Femur (tissue), 1 donor: ENCODE results near the gene GRK5.
A peak's percentile ranks its signal among the peaks of the same experiment; 100 is the strongest.

Source experiments
- DNase-seq: peaks from one replicate; pipeline ENCODE4 v3.0.0-alpha.2; 2017

Gene GRK5

DNA sequence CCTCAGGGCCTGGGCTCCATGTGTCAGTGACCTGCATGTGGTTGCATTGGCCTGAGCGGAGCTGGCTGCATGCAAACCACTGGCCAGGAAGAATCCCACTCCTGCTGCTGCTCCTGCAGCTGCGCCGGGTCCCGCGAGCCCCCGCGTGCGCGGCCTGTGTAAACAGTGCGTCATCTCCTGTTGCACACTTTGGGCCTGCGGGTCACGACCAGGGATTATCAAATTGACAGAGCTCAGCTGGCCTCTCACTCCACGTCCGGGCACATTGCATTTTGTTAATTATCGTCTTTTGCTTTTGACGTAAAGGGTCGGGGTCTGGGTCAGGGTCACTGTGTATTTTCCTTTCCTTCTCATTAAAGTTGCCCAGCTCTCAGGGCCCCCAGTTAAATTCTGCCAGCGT lies 202.5 kb downstream of the GRK5 start:
- peak; percentile 84 for DNase-seq

DNA sequence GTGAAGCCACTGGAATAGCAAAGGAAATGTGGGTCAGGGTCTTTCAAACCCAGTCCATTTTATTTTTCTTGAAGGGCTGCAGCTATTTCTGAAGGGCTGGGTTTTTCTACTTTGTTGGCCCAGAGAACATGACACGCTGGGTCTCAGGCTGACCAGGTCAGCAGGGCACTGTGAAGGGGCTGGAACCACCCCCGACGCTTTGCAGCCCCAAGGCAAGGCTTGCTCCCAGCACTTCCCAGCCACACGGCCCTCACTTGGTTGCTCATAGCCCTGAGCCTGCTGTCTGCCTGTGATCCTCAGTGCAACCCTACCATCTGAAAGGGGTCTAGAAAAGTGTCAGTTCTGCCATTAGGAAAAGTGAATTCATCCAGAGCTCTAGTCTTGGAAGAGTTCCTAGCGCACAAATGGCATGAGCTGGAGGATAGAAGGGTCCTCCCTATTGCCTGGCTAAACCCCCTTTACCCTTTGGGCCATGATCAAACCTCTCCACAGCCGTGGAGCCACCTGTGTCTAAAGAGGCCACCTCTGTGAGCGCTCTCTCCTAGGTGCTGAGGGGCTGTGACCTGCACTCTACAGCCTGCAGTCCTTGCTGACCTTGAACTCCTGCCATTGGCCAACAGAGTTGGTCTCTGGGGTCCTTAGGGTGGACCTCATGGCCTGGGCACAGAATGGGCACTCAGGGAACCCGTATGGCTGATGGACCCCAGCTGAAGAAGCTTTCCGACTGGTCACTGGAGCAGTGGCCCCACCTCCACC lies 203.2 kb downstream of the GRK5 start:
- no peak for DNase-seq

DNA sequence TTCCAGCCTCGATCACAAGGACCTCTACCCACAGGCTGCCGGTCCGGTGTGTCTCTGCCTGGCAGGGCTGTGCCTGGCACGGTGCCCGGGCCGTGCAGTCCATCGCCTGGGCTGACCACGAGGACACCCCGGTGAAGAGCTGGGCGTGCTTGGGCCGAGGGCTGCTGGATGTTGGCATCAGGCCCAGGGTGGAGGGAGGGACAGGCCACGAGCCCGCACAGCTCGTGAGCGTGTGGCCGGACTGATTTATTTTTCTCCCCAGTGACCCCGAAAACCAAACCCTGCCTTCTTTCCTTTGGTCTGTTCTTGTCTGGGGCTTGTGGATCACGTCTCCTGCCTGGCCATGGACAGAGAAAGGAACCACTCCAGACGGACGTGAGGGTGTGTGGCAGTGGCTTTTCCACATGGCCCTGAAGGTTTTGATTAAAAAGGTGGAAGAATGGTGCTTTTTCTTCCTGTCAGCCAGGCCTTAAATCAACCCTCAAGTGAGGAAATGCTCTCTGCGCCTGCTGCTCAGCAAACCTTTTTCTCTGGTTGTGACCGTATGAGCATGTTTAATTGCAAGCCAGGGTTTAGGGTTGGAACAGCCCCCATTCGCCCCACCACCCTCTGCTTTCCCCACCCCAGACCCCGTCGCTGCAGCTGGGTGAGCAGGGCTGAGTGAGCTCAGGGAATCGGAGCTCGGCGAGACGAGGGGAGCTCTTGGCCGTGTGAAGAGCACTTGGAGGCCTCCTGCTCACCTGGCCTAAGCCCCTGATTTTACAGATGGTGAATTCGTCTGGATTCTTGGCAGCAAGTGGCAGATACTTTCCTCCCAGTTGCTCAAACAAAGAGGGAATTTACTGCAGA lies 205.1 kb downstream of the GRK5 start:
- DNase-seq = peak; percentile 87

DNA sequence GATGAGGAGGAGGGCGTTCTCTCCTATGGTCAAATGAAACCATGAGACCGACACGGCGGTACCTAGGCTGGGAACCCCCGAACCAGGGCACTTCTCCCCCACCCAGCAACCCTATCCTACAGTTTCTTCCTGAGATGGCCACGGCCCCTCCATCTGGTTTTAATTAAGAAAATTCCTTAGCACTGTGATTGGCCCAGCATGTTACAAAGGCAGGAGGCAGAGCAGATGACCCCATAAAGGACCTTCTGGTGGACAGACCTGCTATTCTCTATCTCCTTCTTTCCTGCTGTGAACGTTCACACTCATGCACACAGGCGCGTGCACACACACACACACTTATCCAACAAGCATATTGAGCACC lies 205.7 kb downstream of the GRK5 start:
- no peak for DNase-seq

- DNase-seq = peak; percentile 80
Observed at GRCh38 chr10:119413471-119414080, 206.2 kb downstream of the GRK5 start.

DNA sequence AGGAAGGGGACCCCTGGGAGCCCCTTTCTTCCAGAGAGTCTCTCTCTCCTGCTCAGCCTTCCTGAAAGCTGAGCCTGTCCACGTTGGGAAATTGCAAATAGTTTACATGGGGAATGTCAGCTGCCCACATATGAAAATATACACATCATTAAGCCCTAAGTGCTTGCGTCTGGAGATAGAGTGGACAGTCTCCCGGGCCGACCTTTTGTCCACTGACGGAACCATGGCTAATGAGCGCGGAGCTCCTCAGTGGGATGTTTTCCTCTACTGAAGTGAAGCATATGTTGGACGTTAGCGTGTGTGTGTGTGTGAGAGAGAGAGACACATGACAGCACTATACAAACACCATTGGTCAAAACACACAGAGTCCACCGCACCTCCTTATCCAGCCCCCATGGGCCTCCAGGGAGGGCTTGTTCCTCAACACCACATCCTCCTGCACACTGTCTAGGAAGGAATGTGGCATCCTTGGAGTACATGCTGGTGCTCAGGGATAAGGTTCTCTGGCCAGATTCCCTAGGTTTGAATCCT lies 206.8 kb downstream of the GRK5 start:
- peak; percentile 71 for DNase-seq

DNA sequence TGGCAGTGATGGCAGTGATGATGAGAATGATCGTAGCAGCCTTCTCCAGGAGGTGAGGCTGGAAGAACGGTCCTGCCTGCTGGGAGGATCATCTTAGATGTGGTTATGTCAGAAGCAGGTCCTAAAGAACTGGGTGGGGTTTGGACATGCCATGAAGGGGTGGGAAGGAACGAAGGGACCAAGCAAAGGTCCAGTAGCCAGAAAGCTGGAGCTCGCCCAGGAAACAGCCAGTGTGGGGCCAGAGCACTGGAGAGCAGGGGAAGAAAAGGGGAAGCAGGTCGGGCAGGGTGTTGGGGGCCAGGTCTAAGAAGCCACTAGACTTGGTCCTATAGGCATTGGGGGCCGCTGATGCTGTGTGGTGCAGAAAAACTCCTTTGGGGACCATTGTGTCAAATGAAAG lies 207.8 kb downstream of the GRK5 start:
- DNase-seq = no peak

DNA sequence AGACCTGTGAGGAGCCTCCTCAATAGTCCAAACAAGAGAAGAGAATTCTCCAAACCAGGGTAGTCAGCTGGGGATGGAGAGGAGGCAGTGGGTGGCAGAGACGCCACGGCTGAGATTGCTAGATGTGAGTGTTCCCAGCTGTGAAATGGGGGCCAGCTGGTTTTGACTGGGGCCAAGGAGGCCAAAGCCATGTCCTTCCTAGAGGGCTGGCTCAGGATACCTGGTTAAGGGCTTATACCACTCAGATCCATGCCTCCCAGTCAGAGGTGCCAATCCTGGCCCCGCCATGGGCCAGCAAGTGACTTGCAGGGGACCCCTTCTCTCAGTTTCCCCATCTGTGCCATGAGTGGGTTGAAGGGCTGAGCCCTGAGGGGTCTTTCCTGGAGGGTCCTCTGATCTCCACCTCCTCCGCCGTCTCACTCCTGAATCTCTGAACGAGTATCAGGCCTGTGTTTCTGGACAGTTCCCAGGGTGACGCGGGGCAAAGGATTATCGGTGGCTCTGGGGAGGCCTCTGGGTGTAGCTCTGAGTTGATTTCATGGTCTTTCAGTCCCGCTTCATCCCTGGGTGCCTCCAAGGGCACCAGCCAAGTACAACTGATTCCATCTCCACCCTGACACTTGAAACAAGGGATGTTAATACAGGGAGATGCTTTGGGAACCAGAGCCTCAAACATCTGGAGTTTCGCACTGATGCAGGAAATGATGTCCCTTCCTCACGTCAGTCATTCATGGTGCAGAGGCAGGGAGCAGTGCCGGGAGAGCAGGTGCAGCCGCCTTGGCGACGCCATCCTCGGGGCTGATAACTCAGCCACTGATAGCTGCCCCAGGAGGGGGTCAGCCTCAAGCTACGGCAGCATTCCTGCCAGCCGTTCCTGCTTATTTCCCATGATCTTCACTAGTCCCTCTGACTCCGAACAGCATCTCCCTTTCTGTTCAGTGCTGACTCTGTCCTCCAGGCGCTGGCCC lies 208.4 kb downstream of the GRK5 start:
- DNase-seq = no peak

- DNase-seq = peak; percentile 63
Observed at GRCh38 chr10:119416855-119417254, 209.5 kb downstream of the GRK5 start.

DNA sequence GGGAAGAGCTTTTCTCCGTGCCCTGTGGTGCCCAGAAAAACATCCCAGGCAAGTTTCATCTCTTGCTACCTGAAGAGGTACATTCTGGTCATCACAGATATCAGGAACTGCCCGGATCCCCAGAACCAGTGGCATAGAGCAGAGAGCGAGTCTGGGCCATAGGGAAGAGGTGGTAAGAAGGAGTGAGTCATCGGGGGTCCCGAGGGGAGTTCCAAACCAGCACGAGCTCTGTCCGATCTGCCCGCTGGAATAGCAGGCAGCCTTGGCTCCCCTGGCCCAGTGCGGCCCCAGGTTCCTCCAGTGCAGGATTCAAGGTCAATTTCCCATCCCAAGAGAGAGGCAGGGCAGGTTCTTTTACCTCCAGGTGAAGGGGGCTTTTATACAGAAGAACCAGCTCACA lies 210.5 kb downstream of the GRK5 start:
- DNase-seq = no peak

- no peak for DNase-seq
Observed at GRCh38 chr10:119418362-119418761, 211.0 kb downstream of the GRK5 start.

DNA sequence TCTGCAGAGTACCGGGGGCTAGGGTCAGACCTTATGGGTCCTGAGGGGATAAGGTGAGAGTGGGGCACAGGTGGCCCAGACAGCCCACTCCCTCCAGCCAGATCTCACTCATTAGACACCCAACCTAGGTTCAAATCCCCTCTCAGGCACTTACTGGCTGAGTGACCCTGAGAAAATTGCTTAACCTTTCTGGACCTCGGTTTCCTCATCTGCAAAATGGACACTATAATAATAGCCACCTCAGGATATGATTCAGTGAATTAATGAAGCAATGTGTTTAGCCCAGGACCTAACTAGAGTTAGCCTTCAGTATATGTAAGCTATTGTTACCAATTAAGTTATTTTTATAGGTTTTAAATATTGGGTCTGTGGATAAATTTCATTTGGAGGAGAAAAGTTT lies 212.6 kb downstream of the GRK5 start:
- no peak for DNase-seq

DNA sequence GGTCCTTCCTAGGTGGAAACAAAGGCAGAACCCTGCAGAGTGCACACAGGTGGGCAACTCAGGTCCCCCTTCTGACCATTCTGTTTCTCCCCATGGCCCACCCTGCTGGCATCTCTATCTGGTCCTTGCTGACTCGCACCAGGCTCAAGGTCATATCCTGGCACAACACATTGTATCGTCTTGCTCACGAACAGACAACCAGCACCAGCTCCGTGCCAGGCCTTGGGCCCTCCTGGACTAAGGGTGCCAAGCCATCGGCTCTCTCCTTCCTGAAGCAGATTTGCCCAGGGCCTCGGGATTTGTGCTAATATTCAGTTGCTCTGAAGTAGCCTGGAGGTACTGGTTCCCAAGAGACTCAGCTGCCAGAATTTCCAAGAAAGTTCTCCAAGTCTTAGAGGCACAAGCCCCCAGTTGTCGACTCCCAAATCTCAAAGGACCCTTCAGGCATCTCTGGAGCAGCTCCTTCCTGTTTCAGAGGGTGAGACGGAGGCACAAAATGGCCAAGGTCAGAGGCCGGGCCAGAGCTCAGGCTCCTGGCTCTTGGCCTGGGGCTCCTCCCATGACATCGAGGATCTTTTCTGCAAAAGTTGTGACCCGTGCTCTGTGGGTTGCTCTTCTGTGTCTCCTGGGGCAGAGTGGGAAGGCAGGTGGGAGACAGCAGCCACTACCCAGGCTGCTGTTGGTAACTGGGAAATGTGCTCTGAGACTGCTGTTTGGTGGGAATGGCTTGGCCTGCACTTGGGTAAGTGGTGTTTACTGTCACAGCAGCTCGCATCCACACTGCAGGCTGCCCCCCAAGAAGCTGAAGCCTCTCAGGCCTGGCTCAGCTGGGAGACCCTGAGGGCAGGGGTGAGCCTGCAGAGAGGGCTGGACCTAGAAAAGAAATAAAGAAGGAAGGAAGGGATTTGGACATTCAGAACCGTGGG lies 213.8 kb downstream of the GRK5 start:
- DNase-seq = no peak

GRCh38 chr10:119421891-119422681 lies 214.7 kb downstream of the GRK5 start:
- DNase-seq = peak; percentile 65

DNA sequence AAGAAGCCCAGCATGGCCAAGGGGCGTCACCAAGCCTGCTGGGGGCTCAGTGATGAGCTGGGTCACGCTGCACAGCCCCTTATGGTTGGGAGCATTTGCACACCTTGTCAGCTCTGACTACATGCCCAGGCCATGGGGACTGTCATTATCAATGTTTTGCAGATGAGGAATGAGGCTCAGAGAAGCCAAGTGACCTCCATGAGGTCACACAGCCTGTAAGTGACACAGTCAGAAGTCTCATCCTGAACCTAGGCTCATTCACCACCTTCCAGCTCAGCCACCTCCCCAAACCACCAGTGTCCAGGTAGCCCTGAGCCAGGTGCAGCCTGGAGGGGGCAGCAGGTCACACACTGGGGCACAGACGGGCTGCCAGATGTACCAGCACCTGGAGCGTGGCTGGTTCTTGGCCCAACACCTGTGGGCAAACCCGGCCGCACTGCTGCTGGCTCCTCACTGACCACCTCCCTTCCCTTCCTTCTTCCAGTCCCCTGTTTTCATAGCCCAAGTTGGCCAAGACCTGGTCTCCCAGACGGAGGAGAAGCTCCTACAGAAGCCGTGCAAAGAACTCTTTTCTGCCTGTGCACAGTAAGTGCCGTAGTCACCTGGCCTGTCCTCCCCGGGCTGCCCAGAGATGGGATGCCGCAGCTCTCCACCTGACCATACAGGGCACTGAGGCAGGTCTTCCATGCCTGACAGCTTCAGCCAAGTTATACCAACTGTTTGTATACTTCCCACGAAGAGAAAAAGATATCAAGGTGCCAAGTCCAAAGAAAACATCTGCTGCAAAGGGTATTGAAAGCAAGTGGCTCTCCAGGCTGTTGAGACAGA lies 215.5 kb downstream of the GRK5 start:
- no peak for DNase-seq

DNA sequence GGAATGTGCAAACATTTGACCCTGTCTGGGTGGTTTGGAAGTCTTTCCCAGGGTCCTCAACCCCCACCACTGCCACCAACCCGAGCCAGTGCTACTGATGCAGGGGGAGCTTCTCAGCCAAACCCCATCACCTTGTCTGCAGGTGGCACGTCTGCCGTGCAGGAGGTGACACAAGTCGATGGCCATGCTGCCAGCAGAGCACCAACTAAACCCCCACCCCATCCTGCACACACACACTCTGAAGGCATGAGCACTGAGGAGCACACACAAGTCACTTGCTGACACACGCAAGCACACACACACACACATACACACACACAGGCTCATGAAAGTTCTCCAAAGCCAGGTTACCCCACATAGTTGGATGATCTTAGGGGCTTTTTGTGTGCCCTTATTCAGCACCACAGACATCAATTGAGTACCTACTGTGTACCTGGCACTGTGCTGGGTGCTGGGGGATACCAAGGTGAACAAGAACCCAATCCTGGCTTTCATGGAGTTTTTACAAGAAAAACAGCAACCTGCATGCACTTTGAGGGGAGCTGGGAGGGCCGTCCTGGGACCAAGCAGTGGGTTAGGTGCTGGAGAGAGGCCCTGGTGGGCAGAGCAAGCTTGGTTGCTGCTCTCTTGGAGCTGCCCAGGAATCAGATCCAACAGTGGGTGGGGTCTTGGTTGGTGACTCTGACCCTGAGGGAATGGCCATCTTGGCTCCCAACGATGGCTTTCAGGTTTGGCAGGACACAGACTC lies 216.3 kb downstream of the GRK5 start:
- no peak for DNase-seq

DNA sequence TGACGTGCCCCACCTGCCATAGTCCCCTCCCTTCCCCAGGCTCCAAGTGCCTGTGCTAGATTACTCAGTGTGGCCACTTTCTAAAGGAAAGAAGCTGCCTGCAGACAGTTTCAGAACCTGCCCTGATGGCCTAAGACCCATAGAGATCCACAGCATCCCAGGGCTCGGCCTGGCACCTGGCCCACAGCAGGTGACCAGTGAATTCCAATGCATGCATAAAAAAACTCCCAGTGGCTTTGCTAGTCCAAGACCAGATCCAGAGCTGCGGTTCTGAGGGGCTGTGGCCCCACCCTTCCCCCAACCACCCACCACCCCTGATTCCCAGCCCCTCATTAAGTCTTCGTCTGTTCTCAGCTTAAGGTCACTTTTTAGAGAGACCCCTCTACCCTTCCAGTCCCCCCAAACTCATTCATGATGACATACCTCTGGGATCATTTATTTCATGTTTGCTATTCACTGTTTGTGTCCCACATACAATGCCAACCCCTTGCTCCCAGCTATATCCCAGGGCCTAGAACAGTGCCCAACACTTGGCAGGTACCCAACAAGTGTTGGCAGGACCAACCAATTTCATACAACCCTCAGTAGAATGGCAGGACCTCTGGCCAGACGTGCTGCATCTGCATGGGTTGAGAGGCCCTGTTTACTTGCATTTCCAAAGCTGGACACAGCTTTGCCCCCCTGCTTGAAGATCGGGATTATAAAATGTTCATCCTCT lies 217.0 kb downstream of the GRK5 start:
- no peak for DNase-seq
